HEK293 (cell line): ENCODE data around the gene GRIK4.

Source experiments
- CTCF ChIA-PET: fragments of 350-600 bp; formaldehyde crosslinking; extraction: SDS; loops from one replicate; lab custom pipeline; 2021; ENCODE audit warnings: antibody characterized with exemption; lab: Yijun Ruan, JAX
- POLR2A ChIA-PET: fragments of 300-600 bp; formaldehyde crosslinking; extraction: SDS; loops from one replicate; lab custom pipeline; 2020; ENCODE audit warnings: antibody characterized with exemption, inconsistent platforms; lab: Yijun Ruan, JAX
- H3K27ac ChIP-seq: fragments of 200-500 bp; sonication (Bioruptor generic); 2 replicates; pipeline ENCODE4 v1.5.1; 2014; ENCODE audit warnings: low read depth, low read length, control low read depth, inconsistent platforms; ENCODE audit errors: extremely low read depth
- H3K36me3 ChIP-seq, 2 experiments: fragments of 200-500 bp in 1 of 2; sonication (Bioruptor generic) in 1 of 2; 1 replicate in 1 of 2; 2 replicates in 1 of 2; pipeline ENCODE4 v1.5.1; 2014 to 2017; ENCODE audit warnings: inconsistent platforms in 2 of 2, low read length in 2 of 2; ENCODE audit not compliant: control insufficient read depth in 2 of 2, insufficient read depth in 1 of 2
- H3K4me1 ChIP-seq: fragments of 200-500 bp; sonication (Bioruptor generic); 2 replicates; pipeline ENCODE4 v1.5.1; 2014; ENCODE audit warnings: mild to moderate bottlenecking, low read length, inconsistent platforms; ENCODE audit not compliant: control insufficient read depth, insufficient read depth
- H3K4me3 ChIP-seq: 2 replicates; pipeline ENCODE4 v1.5.1; 2011; ENCODE audit warnings: low read depth, mild to moderate bottlenecking, control low read depth, low read length, moderate library complexity
- H3K9me3 ChIP-seq: fragments of 200-500 bp; sonication (Bioruptor generic); 2 replicates; pipeline ENCODE4 v1.5.1; 2014; ENCODE audit warnings: low read depth, low read length, inconsistent platforms; ENCODE audit not compliant: control insufficient read depth, insufficient read depth
- ATF2 ChIP-seq: fragments of 450-650 bp; formaldehyde crosslinking; IDR thresholded peaks from 2 replicates; pipeline ENCODE4 v1.5.1; 2016; ENCODE audit warnings: missing biosample characterization, missing genetic modification characterization, low read depth
- FEZF1 ChIP-seq: fragments of 450-650 bp; formaldehyde crosslinking; IDR thresholded peaks from 2 replicates; pipeline ENCODE4 v1.5.1; 2016; ENCODE audit warnings: missing biosample characterization, missing genetic modification characterization
- GLIS1 ChIP-seq: fragments of 450-650 bp; formaldehyde crosslinking; IDR thresholded peaks from 2 replicates; pipeline ENCODE4 v1.5.1; 2016; ENCODE audit warnings: missing biosample characterization, missing genetic modification characterization
- IKZF3 ChIP-seq: fragments of 450-650 bp; IDR thresholded peaks from 2 replicates; pipeline ENCODE4 v1.5.0; 2018; ENCODE audit warnings: missing biosample characterization, mild to moderate bottlenecking, missing genetic modification characterization, moderate library complexity
- INSM2 ChIP-seq: fragments of 450-650 bp; formaldehyde crosslinking; IDR thresholded peaks from 2 replicates; pipeline ENCODE4 v1.5.1; 2016; ENCODE audit warnings: missing biosample characterization, missing genetic modification characterization
- KLF17 ChIP-seq: fragments of 450-650 bp; formaldehyde crosslinking; IDR thresholded peaks from 2 replicates; pipeline ENCODE4 v1.5.1; 2016; ENCODE audit warnings: missing biosample characterization, missing genetic modification characterization
- KLF9 ChIP-seq: fragments of 450-650 bp; formaldehyde crosslinking; IDR thresholded peaks from 2 replicates; pipeline ENCODE4 v1.5.1; 2016; ENCODE audit warnings: missing biosample characterization, missing genetic modification characterization, low read depth
- OSR2 ChIP-seq: fragments of 450-650 bp; formaldehyde crosslinking; IDR thresholded peaks from 2 replicates; pipeline ENCODE4 v1.5.1; 2016; ENCODE audit warnings: missing biosample characterization, missing genetic modification characterization
- PRDM6 ChIP-seq: fragments of 450-650 bp; formaldehyde crosslinking; IDR thresholded peaks from 2 replicates; pipeline ENCODE4 v1.5.1; 2017; ENCODE audit warnings: missing biosample characterization, missing genetic modification characterization
- SCRT2 ChIP-seq: fragments of 450-650 bp; formaldehyde crosslinking; IDR thresholded peaks from 2 replicates; pipeline ENCODE4 v1.5.1; 2016; ENCODE audit warnings: missing biosample characterization, missing genetic modification characterization
- WT1 ChIP-seq: fragments of 450-650 bp; formaldehyde crosslinking; IDR thresholded peaks from 2 replicates; pipeline ENCODE4 v1.5.1; 2016; ENCODE audit warnings: missing biosample characterization, missing genetic modification characterization
- ZBTB11 ChIP-seq: fragments of 450-650 bp; formaldehyde crosslinking; conservative IDR thresholded peaks from 2 replicates; pipeline ENCODE4 v1.5.1; 2016; ENCODE audit warnings: low read depth, missing biosample characterization, missing genetic modification characterization
- ZBTB17 ChIP-seq: fragments of 450-650 bp; formaldehyde crosslinking; IDR thresholded peaks from 2 replicates; pipeline ENCODE4 v1.5.1; 2016; ENCODE audit warnings: missing biosample characterization, missing genetic modification characterization
- ZBTB8A ChIP-seq: fragments of 450-650 bp; formaldehyde crosslinking; IDR thresholded peaks from 2 replicates; pipeline ENCODE4 v1.5.1; 2016; ENCODE audit warnings: missing biosample characterization, missing genetic modification characterization
- ZIC2 ChIP-seq: fragments of 450-650 bp; formaldehyde crosslinking; IDR thresholded peaks from 2 replicates; pipeline ENCODE4 v1.5.1; 2016; ENCODE audit warnings: missing biosample characterization, missing genetic modification characterization
- ZNF157 ChIP-seq: fragments of 450-650 bp; formaldehyde crosslinking; IDR thresholded peaks from 2 replicates; pipeline ENCODE4 v1.5.1; 2016; ENCODE audit warnings: missing biosample characterization, missing genetic modification characterization
- ZNF341 ChIP-seq: fragments of 450-650 bp; formaldehyde crosslinking; IDR thresholded peaks from 2 replicates; pipeline ENCODE4; 2016; ENCODE audit warnings: low read depth, missing biosample characterization, missing genetic modification characterization
- ZNF423 ChIP-seq: fragments of 450-650 bp; formaldehyde crosslinking; IDR thresholded peaks from 2 replicates; pipeline ENCODE4 v1.5.1; 2016; ENCODE audit warnings: missing biosample characterization, missing genetic modification characterization
- ZNF488 ChIP-seq: fragments of 450-650 bp; formaldehyde crosslinking; IDR thresholded peaks from 2 replicates; pipeline ENCODE4 v1.5.1; 2016; ENCODE audit warnings: missing biosample characterization, missing genetic modification characterization
- ZNF585B ChIP-seq: fragments of 450-650 bp; formaldehyde crosslinking; IDR thresholded peaks from 2 replicates; pipeline ENCODE4 v1.5.1; 2016; ENCODE audit warnings: missing biosample characterization, missing genetic modification characterization
- ZNF600 ChIP-seq: fragments of 450-650 bp; formaldehyde crosslinking; IDR thresholded peaks from 2 replicates; pipeline ENCODE4 v1.5.1; 2016; ENCODE audit warnings: missing biosample characterization, missing genetic modification characterization
- ZNF626 ChIP-seq: fragments of 450-650 bp; sonication (Bioruptor Pico); formaldehyde crosslinking; IDR thresholded peaks from 2 replicates; pipeline ENCODE4 v1.5.1; 2018; ENCODE audit warnings: missing biosample characterization, missing genetic modification characterization, inconsistent platforms

The GRIK4 gene

GRCh38 chr11:120643284-120643683 is 131.7 kb downstream of the GRIK4 start:
- ChIA-PET POLR2A (no interaction called here), CTCF (interaction anchor here (0.6 to 0.7 kb wide), 2 partner anchors 159 to 934 kb away, joined by 3 read pairs; no protein-coding TSS in a partner anchor)
- H3K27ac ChIP-seq: no peak overlapping the region
- no peaks in the 10 kb centered on the region for H3K36me3 ChIP-seq
- no peak for TF ChIP-seq ATF2 (tag by site-specific recombination)
- TF ChIP-seq ZIC2 (tag by site-specific recombination): 0 out of 2 replicates have a peak, but pooled peaks have one; percentile 8
- no peak overlapping the region for H3K4me3 ChIP-seq
- H3K4me1 ChIP-seq: no peaks in the 10 kb centered on the region
- no peaks in the 10 kb centered on the region for H3K9me3 ChIP-seq

- ChIA-PET POLR2A (no interaction called here), CTCF (interaction anchor here (0.9 kb wide), 1 partner anchor 11 kb away, joined by 3 read pairs; no protein-coding TSS in a partner anchor)
- Histone ChIP-seq H3K4me3 (no peak overlapping the region), H3K4me1 (no peaks in the 10 kb centered on the region), H3K36me3 (no peaks in the 10 kb centered on the region), H3K27ac (no peak overlapping the region), H3K9me3 (no peaks in the 10 kb centered on the region)
- TF ChIP-seq ZNF341 (tag by site-specific recombination) (peak; percentile 69), ZNF423 (tag by site-specific recombination) (peak; percentile 74), PRDM6 (peak; percentile 11; the same call in 1 of the 2 replicates), INSM2 (tag by site-specific recombination) (no peak), OSR2 (tag by site-specific recombination) (peak; percentile 49; the same call in 1 of the 2 replicates), WT1 (tag by site-specific recombination) (no peak), ZBTB11 (tag by site-specific recombination) (peak; percentile 70), KLF17 (tag by site-specific recombination) (no peak), ZBTB8A (tag by site-specific recombination) (0 out of 2 replicates have a peak, but pooled peaks have one; percentile 33), ZNF488 (peak; percentile 48; the same call in 1 of the 2 replicates), FEZF1 (peak; percentile 31; the same call in 1 of the 2 replicates), ZNF157 (tag by site-specific recombination) (no peak), ZNF600 (tag by site-specific recombination) (0 out of 2 replicates have a peak, but pooled peaks have one; percentile 53), KLF9 (tag by site-specific recombination) (no peak), ZIC2 (tag by site-specific recombination) (peak; percentile 99), GLIS1 (tag by site-specific recombination) (peak; percentile 30; the same call in 1 of the 2 replicates), IKZF3 (tag by site-specific recombination) (peak; percentile 71; the same call in 1 of the 2 replicates), ZNF585B (tag by site-specific recombination) (no peak), ZNF626 (tag by site-specific recombination) (no peak), SCRT2 (tag by site-specific recombination) (no peak), ZBTB17 (tag by site-specific recombination) (0 out of 2 replicates have a peak, but pooled peaks have one; percentile 22)
Observed at GRCh38 chr11:120645639-120646038, 134.1 kb downstream of the GRIK4 start.
